Activated CD4-positive, alpha-beta memory T cell treated with anti-CD3 and anti-CD28 coated beads, Interleukin-2, amount 10 ng/mL, durations not matched to agents 7 days and 5 days (primary cell): ENCODE measurements around the gene GNG14. TPM values are rescaled to one million over a fixed set of nuclear protein-coding genes. Genes with fewer than 3 reads are reported as not detected.
A peak's percentile ranks its signal among the peaks of the same experiment; 100 is the strongest.
"Not testable (repeated sequence)": the region's sequence is repeated elsewhere in the genome, so short reads cannot be mapped to it uniquely, and the experiment has no call there.

ENCODE experiments used
- CTCF ChIA-PET: fragments of 350-600 bp; sonication (Branson Sonifier 250); formaldehyde crosslinking; loops from one replicate; lab custom pipeline; 2021; ENCODE audit warnings: antibody characterized with exemption, inconsistent platforms; lab: Charles Lee
- POLR2A ChIA-PET: fragments of 350-600 bp; sonication (Branson Sonifier 250); formaldehyde crosslinking; loops from one replicate; lab custom pipeline; 2021; ENCODE audit warnings: antibody characterized with exemption; lab: Charles Lee
- DNase-seq: peaks from one replicate; pipeline ENCODE4 v3.0.0-alpha.2; 2020
- H3K27ac Mint-ChIP-seq: one replicate; pipeline ENCODE4 v1.8.0; 2021; ENCODE audit warnings: mild to moderate bottlenecking, mixed read lengths
- H3K27me3 Mint-ChIP-seq: one replicate; pipeline ENCODE4 v1.8.0; 2021; ENCODE audit warnings: mixed read lengths
- H3K36me3 Mint-ChIP-seq: one replicate; pipeline ENCODE4 v1.8.0; 2021; ENCODE audit warnings: low read depth, mixed read lengths
- H3K4me1 Mint-ChIP-seq: one replicate; pipeline ENCODE4 v1.8.0; 2021; ENCODE audit warnings: mixed read lengths
- H3K4me3 Mint-ChIP-seq: one replicate; pipeline ENCODE4 v1.8.0; 2021; ENCODE audit warnings: mild to moderate bottlenecking, mixed read lengths
- H3K9me3 Mint-ChIP-seq: one replicate; pipeline ENCODE4 v1.8.0; 2021; ENCODE audit warnings: mixed read lengths
- total RNA-seq, 2 experiments: library from RNA; stranded (reverse); gene quantifications; one replicate each; pipeline ENCODE4 v1.2.3, GENCODE V29; 2021

GNG14 gene
- total RNA-seq, 2 experiments from 2014 or later: not detected

DNA sequence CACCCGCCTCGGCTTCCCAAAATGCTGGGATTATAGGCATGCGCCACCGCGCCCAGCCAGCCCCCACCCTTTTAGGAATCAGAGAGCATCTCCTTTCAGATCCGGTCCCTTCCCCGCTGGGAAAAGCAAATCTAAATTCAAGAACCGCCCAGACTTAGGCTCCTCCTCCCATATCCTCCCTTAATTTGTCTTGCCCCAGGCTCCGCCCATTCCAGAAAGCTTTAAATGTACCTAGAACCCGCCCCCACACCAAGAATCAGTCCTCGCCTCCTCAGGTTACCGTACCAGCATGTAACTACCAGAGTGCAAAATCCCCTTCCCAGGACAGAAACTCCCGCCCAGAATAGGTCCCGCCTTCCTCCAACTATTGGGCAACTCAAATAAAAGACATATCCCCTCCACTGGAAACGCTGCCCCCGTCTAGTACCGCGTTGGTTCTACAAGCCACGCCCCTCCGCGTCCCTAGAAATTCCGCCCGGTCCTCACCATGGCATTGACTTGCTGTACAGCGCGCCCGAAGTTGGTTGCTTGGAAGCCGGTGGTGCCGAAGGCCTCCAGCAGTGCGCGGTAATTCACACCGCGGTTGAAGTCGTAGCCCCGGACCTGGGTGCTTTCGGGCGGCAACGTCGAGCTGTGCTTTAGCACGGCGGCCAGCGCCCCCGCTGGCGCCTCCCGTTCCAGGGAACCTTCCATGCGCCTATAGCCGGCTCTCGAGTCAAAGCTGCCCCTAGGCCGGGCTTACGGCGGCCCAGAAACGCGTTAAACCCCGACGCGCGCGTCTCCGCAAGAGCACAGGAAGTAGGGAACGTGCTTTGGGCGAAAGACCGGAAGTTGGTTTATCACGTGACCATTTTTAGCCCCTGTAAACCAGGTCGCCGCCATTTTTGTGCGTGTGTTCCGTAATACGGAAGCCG, 6.5 kb upstream of the GNG14 start, which contains the start of gene DHPS:
DHPS (minus strand) TSS at position 807 of the 914 bp plus-strand sequence; CDS start at position 693, 114 bp downstream.
- Mint-ChIP-seq H3K27me3 (no peaks in the 10 kb centered on the region), H3K36me3 (peaks cover 33% of the 10 kb centered on the region), H3K9me3 (no peaks in the 10 kb centered on the region), H3K4me1 (peaks cover 28% of the 10 kb centered on the region), H3K27ac (peak within 1 kb of the TSS; percentile 95), H3K4me3 (peak within 1 kb of the TSS; percentile 94)
- CTCF ChIA-PET: interaction anchor here (0.7 to 1.9 kb wide), 10 partner anchors 9 to 284 kb away, joined by 3 to 11 read pairs (median 4); partner anchors contain the start of genes FBXW9 and TNPO2
- POLR2A ChIA-PET: interaction anchor here (0.6 to 3.2 kb wide), 21 partner anchors 9 to 186 kb away, joined by 3 to 23 read pairs (median 5); partner anchors contain the start of genes FBXW9, JUNB, MAN2B1 and TNPO2
- DNase-seq: peak; percentile 94

DNA sequence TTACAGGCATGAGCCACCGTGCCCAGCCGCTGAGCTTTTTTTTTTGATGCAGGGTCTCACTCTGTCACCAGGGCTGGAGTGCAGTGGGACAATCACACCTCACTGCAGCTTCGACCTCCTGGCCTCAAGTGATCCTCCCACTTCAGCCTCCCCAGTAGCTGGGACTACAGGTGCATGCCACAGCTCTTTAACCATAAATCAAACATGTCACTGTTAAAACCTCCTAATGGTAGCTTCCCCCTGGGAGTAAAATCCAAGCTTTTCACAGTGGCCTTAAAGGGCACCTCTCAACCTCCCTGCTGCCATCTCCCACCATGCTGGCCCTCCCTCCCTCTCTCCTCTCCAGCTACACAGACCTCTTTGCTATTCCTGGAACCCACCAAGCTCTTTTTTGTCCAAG, 2.0 kb upstream of the GNG14 start:
- Mint-ChIP-seq H3K9me3 (no peaks in the 10 kb centered on the region), H3K4me3 (no peak overlapping the region), H3K27me3 (no peaks in the 10 kb centered on the region), H3K4me1 (peaks cover 7% of the 10 kb centered on the region), H3K36me3 (peaks cover 4% of the 10 kb centered on the region), H3K27ac (no peak overlapping the region)
- ChIA-PET POLR2A (interaction anchor here (0.8 to 1.3 kb wide), 2 partner anchors 11 to 48 kb away, joined by 3 to 11 read pairs; partner anchors contain the start of genes FBXW9 and TRIR), CTCF (no interaction called here)
- DNase-seq: no peak

DNA sequence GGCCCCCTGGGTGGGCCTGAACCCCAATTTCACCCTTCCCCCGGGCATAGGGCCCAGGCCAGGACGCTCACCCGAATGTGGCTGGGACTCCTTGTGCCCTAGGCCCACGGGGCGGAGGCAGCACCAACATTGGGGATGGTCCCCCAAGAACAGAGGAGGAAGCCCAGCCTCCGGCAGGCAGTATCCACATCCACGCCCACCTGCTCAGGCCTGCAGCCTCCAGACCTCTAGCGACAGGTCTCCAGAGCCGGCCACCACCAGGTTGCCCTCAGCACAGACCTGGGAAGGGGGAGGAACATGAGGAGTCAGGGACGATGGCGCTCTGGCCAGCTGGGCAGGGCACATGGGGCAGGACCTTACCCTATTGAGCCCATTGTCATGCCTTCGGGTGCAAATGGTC, 1.2 kb downstream of the GNG14 start:
- CTCF ChIA-PET: no interaction called here
- no peaks in the 10 kb centered on the region for H3K4me1 Mint-ChIP-seq
- no peak overlapping the region for H3K4me3 Mint-ChIP-seq
- no peaks in the 10 kb centered on the region for H3K36me3 Mint-ChIP-seq
- POLR2A ChIA-PET: no interaction called here
- H3K27me3 Mint-ChIP-seq: no peaks in the 10 kb centered on the region
- H3K27ac Mint-ChIP-seq: no peak overlapping the region
- DNase-seq: no peak
- no peaks in the 10 kb centered on the region for H3K9me3 Mint-ChIP-seq

DNA sequence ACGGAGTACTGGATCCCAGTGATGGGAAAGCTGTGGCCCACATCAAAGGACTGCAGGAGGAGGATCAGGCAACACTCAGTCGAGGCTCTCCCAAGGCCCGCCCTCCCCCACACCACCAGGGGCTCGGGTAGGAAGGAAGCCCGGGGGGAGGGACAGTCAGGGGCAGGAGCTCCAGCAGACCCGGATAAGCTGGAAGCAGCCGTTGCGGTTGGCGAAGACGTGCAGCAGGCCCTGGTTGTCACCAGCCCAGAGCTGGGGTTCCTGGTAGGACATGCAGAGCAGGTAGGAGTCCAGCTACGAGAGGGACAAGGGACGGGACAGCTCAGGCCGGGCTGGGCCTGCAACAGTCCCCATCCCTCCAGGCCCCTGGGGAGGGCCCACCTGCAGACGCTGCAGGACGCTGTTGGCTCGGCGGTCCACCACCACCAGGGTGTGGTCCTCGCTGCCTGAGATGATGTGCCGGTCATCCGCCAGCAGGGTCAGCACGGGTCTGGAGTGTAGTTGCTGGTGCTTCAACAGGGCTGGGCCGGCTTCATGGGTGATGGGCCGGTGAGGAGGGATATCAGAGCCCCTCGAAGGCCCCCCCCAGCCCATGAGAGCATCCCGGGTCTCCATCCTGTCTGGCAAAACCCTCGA, 1.9 kb downstream of the GNG14 start:
- ChIA-PET CTCF (no interaction called here), POLR2A (no interaction called here)
- Mint-ChIP-seq H3K27me3 (no peaks in the 10 kb centered on the region), H3K4me1 (peaks cover 3% of the 10 kb centered on the region), H3K4me3 (no peak overlapping the region), H3K9me3 (no peaks in the 10 kb centered on the region), H3K27ac (no peak overlapping the region), H3K36me3 (no peaks in the 10 kb centered on the region)
- DNase-seq: no peak

DNA sequence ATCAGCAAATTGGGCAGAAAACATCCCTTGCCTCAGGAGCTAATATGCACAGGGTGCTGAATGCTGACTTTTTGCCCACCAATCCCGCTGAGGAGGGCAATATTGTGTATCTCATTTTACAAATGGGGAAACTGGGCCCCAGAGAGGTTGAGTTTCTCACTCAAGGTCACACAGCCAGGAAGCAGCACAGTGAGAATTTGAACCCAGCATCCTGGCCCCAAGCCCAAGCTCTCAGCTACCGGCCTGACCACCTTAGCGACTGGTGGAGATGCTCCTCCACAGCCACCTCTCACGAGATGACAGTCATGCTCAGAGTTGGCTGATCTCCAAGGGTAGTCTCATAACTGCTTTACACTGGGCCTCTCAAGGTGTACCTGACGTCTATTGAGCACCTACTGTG, 5.2 kb downstream of the GNG14 start:
- no peak overlapping the region for H3K4me3 Mint-ChIP-seq
- peaks cover 4% of the 10 kb centered on the region for H3K36me3 Mint-ChIP-seq
- no peak for DNase-seq
- ChIA-PET POLR2A (interaction anchor here (0.7 to 1.0 kb wide), 2 partner anchors 11 to 41 kb away, joined by 3 read pairs; partner anchors contain the start of gene TRIR), CTCF (no interaction called here)
- no peaks in the 10 kb centered on the region for H3K9me3 Mint-ChIP-seq
- peaks cover 21% of the 10 kb centered on the region for H3K4me1 Mint-ChIP-seq
- no peak overlapping the region for H3K27ac Mint-ChIP-seq
- H3K27me3 Mint-ChIP-seq: no peaks in the 10 kb centered on the region

DNA sequence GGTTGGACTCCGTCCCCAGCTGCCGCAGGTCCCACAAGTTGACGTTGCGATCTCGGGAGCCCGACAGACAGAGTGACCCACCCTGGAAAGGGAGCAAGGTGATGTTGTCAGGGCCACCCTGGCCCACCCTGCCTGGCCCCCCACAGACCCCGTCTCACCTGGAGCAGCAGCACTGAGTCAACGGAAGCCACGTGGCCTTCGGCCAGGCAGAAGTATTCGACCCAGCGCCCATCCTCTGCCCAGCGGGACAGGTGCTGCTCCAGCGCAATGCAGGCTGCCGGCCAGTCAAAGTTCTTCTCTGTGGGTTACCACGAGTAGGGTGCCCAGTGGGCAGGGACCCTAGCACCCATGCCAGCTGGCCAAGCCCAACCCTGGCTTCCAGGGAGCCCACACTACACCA, 6.8 kb downstream of the GNG14 start:
- no peak for DNase-seq
- no peak overlapping the region for H3K27ac Mint-ChIP-seq
- no peaks in the 10 kb centered on the region for H3K9me3 Mint-ChIP-seq
- peaks cover 10% of the 10 kb centered on the region for H3K36me3 Mint-ChIP-seq
- ChIA-PET POLR2A (interaction anchor here (1.1 to 3.7 kb wide), 3 partner anchors 26 to 37 kb away, joined by 3 to 27 read pairs (median 6); partner anchors contain the start of gene TNPO2), CTCF (interaction anchor here (1.2 to 3.2 kb wide), 2 partner anchors 17 to 37 kb away, joined by 3 to 12 read pairs; no protein-coding TSS in a partner anchor)
- H3K4me1 Mint-ChIP-seq: peaks cover 24% of the 10 kb centered on the region
- H3K27me3 Mint-ChIP-seq: no peaks in the 10 kb centered on the region
- peak overlapping the region; percentile 89 for H3K4me3 Mint-ChIP-seq

DNA sequence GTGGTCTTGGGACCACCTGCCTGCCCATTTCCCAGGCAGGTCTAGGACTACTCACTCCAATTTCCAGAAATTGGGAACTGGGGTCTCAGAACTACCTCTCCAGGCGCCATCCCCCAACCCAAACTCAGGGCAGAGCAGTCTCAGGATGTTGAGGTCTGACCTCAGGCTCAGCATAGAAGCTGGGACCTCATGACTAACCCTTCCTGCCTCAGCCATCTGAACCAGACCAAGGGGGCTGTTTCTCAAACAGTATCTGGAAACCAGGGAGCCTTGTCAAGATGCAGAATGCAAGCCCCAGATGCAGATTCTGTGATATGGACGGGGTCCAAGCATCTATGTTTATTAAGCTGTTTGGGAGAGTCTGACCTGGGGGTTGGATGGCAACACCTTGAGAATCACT, 7.3 kb downstream of the GNG14 start:
- peak overlapping the region; percentile 16 for H3K27ac Mint-ChIP-seq
- peak overlapping the region; percentile 89 for H3K4me3 Mint-ChIP-seq
- H3K4me1 Mint-ChIP-seq: peaks cover 24% of the 10 kb centered on the region
- no peaks in the 10 kb centered on the region for H3K27me3 Mint-ChIP-seq
- H3K9me3 Mint-ChIP-seq: no peaks in the 10 kb centered on the region
- peak; percentile 26 for DNase-seq
- CTCF ChIA-PET: interaction anchor here (1.2 to 3.2 kb wide), 2 partner anchors 18 to 36 kb away, joined by 3 to 12 read pairs; no protein-coding TSS in a partner anchor
- POLR2A ChIA-PET: interaction anchor here (1.1 to 3.7 kb wide), 6 partner anchors 13 to 36 kb away, joined by 3 to 27 read pairs (median 10); partner anchors contain the start of genes DHPS and TNPO2
- H3K36me3 Mint-ChIP-seq: peaks cover 10% of the 10 kb centered on the region

DNA sequence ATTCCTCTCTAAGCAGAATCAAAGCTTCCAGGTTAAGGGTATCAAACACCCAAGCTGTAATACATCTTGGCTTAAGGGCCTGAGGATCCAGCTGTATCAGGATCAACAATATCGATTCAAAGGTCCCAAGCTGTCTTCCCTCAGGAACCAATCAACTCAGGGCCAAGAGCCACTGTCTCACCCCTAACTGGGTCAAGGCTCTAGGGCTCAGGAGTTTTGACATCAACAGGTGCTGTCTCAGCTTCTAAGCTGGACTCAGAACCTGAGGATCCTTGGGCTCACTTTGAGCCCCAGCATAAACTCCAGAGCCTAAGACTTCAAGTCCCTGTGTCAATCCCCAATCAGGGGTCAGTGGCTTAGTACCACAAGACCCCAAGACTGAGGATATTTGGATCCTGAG, 7.7 kb downstream of the GNG14 start:
- peaks cover 24% of the 10 kb centered on the region for H3K4me1 Mint-ChIP-seq
- ChIA-PET POLR2A (interaction anchor here (1.0 to 3.7 kb wide), 8 partner anchors 12 to 42 kb away, joined by 4 to 27 read pairs (median 8); partner anchors contain the start of genes DHPS, GET3 and TNPO2), CTCF (interaction anchor here (1.2 to 3.2 kb wide), 2 partner anchors 18 to 24 kb away, joined by 3 to 12 read pairs; no protein-coding TSS in a partner anchor)
- H3K36me3 Mint-ChIP-seq: peaks cover 10% of the 10 kb centered on the region
- H3K27ac Mint-ChIP-seq: peak overlapping the region; percentile 16
- H3K9me3 Mint-ChIP-seq: no peaks in the 10 kb centered on the region
- no peaks in the 10 kb centered on the region for H3K27me3 Mint-ChIP-seq
- peak overlapping the region; percentile 89 for H3K4me3 Mint-ChIP-seq
- DNase-seq: no peak

DNA sequence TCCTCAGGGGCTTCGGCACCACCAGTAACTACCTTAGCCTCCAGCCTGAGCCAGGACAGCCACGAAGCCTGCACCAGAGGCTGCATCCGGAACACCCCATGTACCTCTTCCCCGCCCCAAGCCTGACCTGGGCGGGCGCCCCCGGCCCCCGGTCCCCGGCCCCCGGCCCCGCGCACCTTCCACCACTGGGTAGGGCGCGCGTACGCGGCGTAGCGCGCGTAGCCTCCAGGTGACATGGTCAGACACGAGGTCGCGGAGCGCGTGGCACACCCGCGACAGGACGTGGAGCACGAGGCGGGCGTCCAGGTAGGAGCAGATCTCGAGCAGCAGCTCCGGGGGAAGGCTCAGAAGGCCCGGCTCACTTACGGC, 8.2 kb downstream of the GNG14 start:
- no peaks in the 10 kb centered on the region for H3K9me3 Mint-ChIP-seq
- POLR2A ChIA-PET: interaction anchor here (0.6 to 3.7 kb wide), 17 partner anchors 11 to 242 kb away, joined by 3 to 27 read pairs (median 6); partner anchors contain the start of genes CALR, DHPS, GET3 and TNPO2
- DNase-seq: no peak

DNA sequence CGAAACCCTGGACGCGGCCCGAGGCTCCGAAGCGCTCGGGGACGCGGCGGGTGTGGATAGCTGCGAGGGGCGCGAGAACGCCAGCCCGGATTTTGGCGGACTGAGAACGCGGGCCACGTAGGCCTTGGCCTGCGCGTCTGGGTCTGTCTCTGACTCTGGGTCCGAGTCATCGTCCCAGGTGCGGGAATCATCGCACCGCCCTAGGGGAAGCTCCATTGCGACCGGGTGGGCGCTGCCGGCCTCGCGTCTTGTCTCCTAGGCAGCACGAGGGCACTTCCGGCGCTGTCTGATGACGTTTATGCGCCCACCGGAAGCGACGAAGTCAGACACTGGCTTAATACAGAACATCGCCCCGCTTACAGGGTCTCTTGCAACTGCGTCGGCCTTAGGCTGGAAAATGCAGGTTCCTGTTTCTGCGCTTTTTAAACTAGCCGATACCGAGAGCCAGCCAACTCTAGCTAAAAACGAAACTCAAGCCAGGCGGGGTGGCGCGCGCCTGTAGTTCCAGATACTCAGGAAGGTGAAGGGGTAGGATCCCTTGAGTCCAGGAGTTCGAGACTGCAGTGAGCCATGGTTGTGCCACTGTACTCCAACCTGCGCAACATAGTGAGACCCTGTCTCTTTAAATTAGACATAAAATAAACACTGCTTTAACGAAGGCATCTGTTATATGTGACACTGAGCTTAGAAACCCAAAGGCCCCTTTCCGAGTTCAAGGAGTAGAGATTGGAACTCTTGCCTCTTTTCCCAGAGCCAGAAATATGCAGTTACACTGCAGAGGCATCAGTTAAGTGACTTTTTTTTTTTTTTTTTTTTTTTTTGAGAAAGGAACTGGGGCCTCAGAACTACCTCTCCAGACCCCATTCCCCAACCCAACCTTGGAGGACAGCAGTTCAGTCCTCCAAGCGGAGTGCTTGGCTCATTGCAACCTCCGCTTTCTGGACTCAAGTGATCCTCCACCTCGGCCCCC, 8.9 kb downstream of the GNG14 start, which contains the start of gene FBXW9:
FBXW9 (minus strand) TSS at position 266 of the 970 bp plus-strand sequence; CDS start at position 216, 50 bp downstream.
- Mint-ChIP-seq H3K27ac (peak within 1 kb of the TSS; percentile 95), H3K4me3 (peak within 1 kb of the TSS; percentile 89), H3K27me3 (no peaks in the 10 kb centered on the region), H3K4me1 (peaks cover 24% of the 10 kb centered on the region), H3K9me3 (no peaks in the 10 kb centered on the region), H3K36me3 (peaks cover 18% of the 10 kb centered on the region)
- ChIA-PET POLR2A (interaction anchor here (0.6 to 3.7 kb wide), 20 partner anchors 10 to 772 kb away, joined by 3 to 27 read pairs (median 4); partner anchors contain the start of genes CALR, DHPS, FARSA and GCDH), CTCF (interaction anchor here (0.6 to 3.2 kb wide), 13 partner anchors 15 to 1273 kb away, joined by 3 to 12 read pairs (median 4); partner anchors contain the start of gene DHPS)
- peak; percentile 97 for DNase-seq

More for the DNA sequence above, 8.2 kb downstream of the GNG14 start:
- Mint-ChIP-seq H3K27me3 (no peaks in the 10 kb centered on the region), H3K36me3 (peaks cover 14% of the 10 kb centered on the region), H3K4me3 (peak overlapping the region; percentile 89), H3K4me1 (peaks cover 24% of the 10 kb centered on the region), H3K27ac (peak overlapping the region; percentile 95)
- CTCF ChIA-PET: interaction anchor here (0.8 to 3.2 kb wide), 7 partner anchors 14 to 128 kb away, joined by 3 to 12 read pairs (median 4); partner anchors contain the start of gene DHPS

DNA sequence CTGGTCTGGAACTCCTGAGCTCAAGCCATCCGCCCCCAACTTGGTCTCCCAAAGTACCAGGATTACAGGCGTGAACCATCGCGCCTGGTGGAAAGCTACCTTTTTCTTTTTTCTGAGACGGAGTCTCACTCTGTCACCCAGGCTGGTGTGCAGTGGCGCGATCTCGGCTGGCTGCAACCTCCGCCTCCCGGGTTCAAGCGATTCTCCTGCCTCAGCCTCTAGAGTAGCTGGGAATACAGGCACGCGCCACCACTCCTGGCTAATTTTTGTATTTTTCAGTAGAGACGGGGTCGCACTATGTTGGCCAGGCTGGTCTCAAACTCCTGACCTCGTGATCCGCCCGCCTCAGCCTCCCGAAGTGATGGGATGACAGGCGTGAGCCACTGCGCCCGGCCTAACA, 9.6 kb downstream of the GNG14 start:
- not testable (repeated sequence) for H3K27me3 Mint-ChIP-seq, DNase-seq, H3K9me3 Mint-ChIP-seq
- POLR2A ChIA-PET: interaction anchor here (0.7 to 3.7 kb wide), 12 partner anchors 12 to 773 kb away, joined by 3 to 27 read pairs (median 6); partner anchors contain the start of genes CALR, DHPS, FARSA and GET3
- H3K36me3 Mint-ChIP-seq: peaks cover 22% of the 10 kb centered on the region
- peak overlapping the region; percentile 24 for H3K4me3 Mint-ChIP-seq
- CTCF ChIA-PET: interaction anchor here (0.6 to 3.2 kb wide), 5 partner anchors 20 to 1273 kb away, joined by 3 to 12 read pairs (median 5); no protein-coding TSS in a partner anchor
- H3K27ac Mint-ChIP-seq: peak overlapping the region; percentile 21
- peaks cover 24% of the 10 kb centered on the region for H3K4me1 Mint-ChIP-seq
